ENCODE data around the gene FNDC3B.

The FNDC3B gene

GRCh38 chr3:172082820-172083513, 43.6 kb downstream of the FNDC3B start:
- H3F3A ChIP-seq (ENCODE audit: low read depth) = no peaks in the 10 kb centered on the region
- peaks cover 3% of the 10 kb centered on the region for H4K20me1 ChIP-seq (ENCODE audit: insufficient read depth, low read length, poor library complexity, severe bottlenecking)
- H3K4me3 ChIP-seq (ENCODE audit: low read length, poor library complexity, severe bottlenecking) = no peak overlapping the region
- H3K27me3 ChIP-seq (ENCODE audit: insufficient read depth, low read length, poor library complexity, severe bottlenecking) = no peaks in the 10 kb centered on the region
- no peaks in the 10 kb centered on the region for H3K9me3 ChIP-seq (ENCODE audit: insufficient read depth, low read depth, low read length)
- TF ChIP-seq CTCF (conservative IDR thresholded peaks at IDR 0.05; ENCODE audit: low read length) = no peak
- TF ChIP-seq EZH2phosphoT487 (IDR thresholded peaks at IDR 0.05; ENCODE audit: borderline replicate concordance) = no peak
- peaks cover 7% of the 10 kb centered on the region for H3K4me1 ChIP-seq (ENCODE audit: insufficient read depth, low read length, poor library complexity, severe bottlenecking)
- no peaks in the 10 kb centered on the region for H3K9me2 ChIP-seq (replicated peaks; ENCODE audit: low read depth, low read length)
- H3K9ac ChIP-seq (ENCODE audit: low read depth, low read length, poor library complexity, severe bottlenecking) = no peak overlapping the region
- H3K79me2 ChIP-seq (ENCODE audit: insufficient read depth, low read length) = peaks cover 5% of the 10 kb centered on the region; the same call in 1 of the 2 replicates
- no peaks in the 10 kb centered on the region for H3K36me3 ChIP-seq (ENCODE audit: insufficient read depth, low read length)
- H3K4me2 ChIP-seq (ENCODE audit: low read depth, low read length, poor library complexity, severe bottlenecking) = no peak overlapping the region
- H2AFZ ChIP-seq (ENCODE audit: low read length) = no peak overlapping the region

GRCh38 chr3:172083995-172084409, 44.6 kb downstream of the FNDC3B start:
- Histone ChIP-seq H3K9me2 (replicated peaks; ENCODE audit: low read depth, low read length) (no peaks in the 10 kb centered on the region), H2AFZ (ENCODE audit: low read length) (no peak overlapping the region), H3K4me1 (ENCODE audit: insufficient read depth, low read length, poor library complexity, severe bottlenecking) (peaks cover 10% of the 10 kb centered on the region), H3K9ac (ENCODE audit: low read depth, low read length, poor library complexity, severe bottlenecking) (no peak overlapping the region), H3K36me3 (ENCODE audit: insufficient read depth, low read length) (no peaks in the 10 kb centered on the region), H4K20me1 (ENCODE audit: insufficient read depth, low read length, poor library complexity, severe bottlenecking) (peaks cover 3% of the 10 kb centered on the region), H3K4me3 (ENCODE audit: low read length, poor library complexity, severe bottlenecking) (no peak overlapping the region), H3F3A (ENCODE audit: low read depth) (no peaks in the 10 kb centered on the region), H3K4me2 (ENCODE audit: low read depth, low read length, poor library complexity, severe bottlenecking) (no peak overlapping the region), H3K79me2 (ENCODE audit: insufficient read depth, low read length) (peaks cover 9% of the 10 kb centered on the region; the same call in 1 of the 2 replicates), H3K27me3 (ENCODE audit: insufficient read depth, low read length, poor library complexity, severe bottlenecking) (no peaks in the 10 kb centered on the region), H3K9me3 (ENCODE audit: insufficient read depth, low read depth, low read length) (no peaks in the 10 kb centered on the region)
- no peak for TF ChIP-seq CTCF (conservative IDR thresholded peaks at IDR 0.05; ENCODE audit: low read length)
- no peak for TF ChIP-seq EZH2phosphoT487 (IDR thresholded peaks at IDR 0.05; ENCODE audit: borderline replicate concordance)

GRCh38 chr3:172084871-172085556, 45.6 kb downstream of the FNDC3B start:
- Histone ChIP-seq H4K20me1 (ENCODE audit: insufficient read depth, low read length, poor library complexity, severe bottlenecking) (peaks cover 3% of the 10 kb centered on the region), H3K9ac (ENCODE audit: low read depth, low read length, poor library complexity, severe bottlenecking) (no peak overlapping the region), H3K9me3 (ENCODE audit: insufficient read depth, low read depth, low read length) (no peaks in the 10 kb centered on the region), H3K4me3 (ENCODE audit: low read length, poor library complexity, severe bottlenecking) (no peak overlapping the region), H3K36me3 (ENCODE audit: insufficient read depth, low read length) (no peaks in the 10 kb centered on the region), H3K4me1 (ENCODE audit: insufficient read depth, low read length, poor library complexity, severe bottlenecking) (peaks cover 10% of the 10 kb centered on the region), H3K27me3 (ENCODE audit: insufficient read depth, low read length, poor library complexity, severe bottlenecking) (no peaks in the 10 kb centered on the region), H3K9me2 (replicated peaks; ENCODE audit: low read depth, low read length) (no peaks in the 10 kb centered on the region), H3K79me2 (ENCODE audit: insufficient read depth, low read length) (peaks cover 9% of the 10 kb centered on the region; the same call in 1 of the 2 replicates), H3F3A (ENCODE audit: low read depth) (no peaks in the 10 kb centered on the region), H2AFZ (ENCODE audit: low read length) (no peak overlapping the region), H3K4me2 (ENCODE audit: low read depth, low read length, poor library complexity, severe bottlenecking) (no peak overlapping the region)
- no peak for TF ChIP-seq EZH2phosphoT487 (IDR thresholded peaks at IDR 0.05; ENCODE audit: borderline replicate concordance)
- no peak for TF ChIP-seq CTCF (conservative IDR thresholded peaks at IDR 0.05; ENCODE audit: low read length)

Measured in Loucy (cell line).